GM12878 (cell line): ENCODE results near the gene HSD11B1. TPM values are rescaled to one million over a fixed set of nuclear protein-coding genes. Genes with fewer than 3 reads are reported as not detected.

Source experiments
- ASH2L ChIP-seq: fragments of 300-600, 200-600 bp; sonication (generic); IDR thresholded peaks from 2 replicates; pipeline ENCODE4 v1.6.1; 2017; ENCODE audit warnings: low read depth, mild to moderate bottlenecking, borderline replicate concordance
- ATF7 ChIP-seq: fragments of 450-650 bp; IDR thresholded peaks from 2 replicates; pipeline ENCODE4 v1.6.1; 2016; ENCODE audit warnings: low read depth, mild to moderate bottlenecking
- BMI1 ChIP-seq: fragments of 450-650 bp; IDR thresholded peaks from 2 replicates; pipeline ENCODE4 v1.6.1; 2016; ENCODE audit warnings: mild to moderate bottlenecking, moderate library complexity, borderline replicate concordance
- BRCA1 ChIP-seq: IDR thresholded peaks from 2 replicates; pipeline ENCODE4 v1.6.1; 2011; ENCODE audit warnings: low read depth, low read length, improper control_type of control experiment
- CTCF ChIP-seq, 3 experiments: IDR thresholded peaks in 2 of 3; conservative IDR thresholded peaks in 1 of 3; 2 replicates each; pipeline ENCODE4 v1.5.1; 2011; ENCODE audit warnings: low read depth in 3 of 3, low read length in 3 of 3, mild to moderate bottlenecking in 3 of 3, control low read depth in 2 of 3, moderate library complexity in 2 of 3, inconsistent platforms in 1 of 3, mixed read lengths in 1 of 3; ENCODE audit not compliant: control insufficient read depth in 2 of 3, insufficient read depth in 1 of 3; ENCODE audit errors: extremely low read depth in 1 of 3
- ESRRA ChIP-seq: IDR thresholded peaks from 2 replicates; pipeline ENCODE4 v1.6.1; 2012; ENCODE audit warnings: mild to moderate bottlenecking, low read length, improper control_type of control experiment
- FOXM1 ChIP-seq: IDR thresholded peaks from 2 replicates; pipeline ENCODE4 v1.6.1; 2012; ENCODE audit warnings: low read depth, mild to moderate bottlenecking, inconsistent platforms, low read length, moderate library complexity
- IKZF2 ChIP-seq, 2 experiments: fragments of 450-650 bp; IDR thresholded peaks; 2 replicates each; pipeline ENCODE4 v1.6.1; 2017; ENCODE audit warnings: mild to moderate bottlenecking in 2 of 2, moderate library complexity in 2 of 2
- IRF3 ChIP-seq: fragments of 450-650 bp; IDR thresholded peaks from 2 replicates; pipeline ENCODE4 v1.6.1; 2014; ENCODE audit warnings: mild to moderate bottlenecking
- KDM1A ChIP-seq: fragments of 200-600 bp; sonication (generic); IDR thresholded peaks from 2 replicates; pipeline ENCODE4 v1.6.1; 2016; ENCODE audit warnings: borderline replicate concordance
- MTA3 ChIP-seq: IDR thresholded peaks from 2 replicates; pipeline ENCODE4 v1.6.1; 2012; ENCODE audit warnings: low read length, inconsistent platforms, borderline replicate concordance
- MYB ChIP-seq: fragments of 150-350 bp; IDR thresholded peaks from 2 replicates; pipeline ENCODE4 v1.6.1; 2014; ENCODE audit warnings: mild to moderate bottlenecking, low read depth, low read length, borderline replicate concordance
- NBN ChIP-seq: fragments of 450-650 bp; IDR thresholded peaks from 2 replicates; pipeline ENCODE4 v1.6.1; 2016
- PAX5 ChIP-seq: IDR thresholded peaks from 2 replicates; pipeline ENCODE4 v1.6.1; 2011; ENCODE audit warnings: low read depth, low read length, borderline replicate concordance
- POU2F2 ChIP-seq: IDR thresholded peaks from 3 replicates; pipeline ENCODE4 v1.6.1; 2011; ENCODE audit warnings: low read depth, mild to moderate bottlenecking, low read length, borderline replicate concordance
- RAD21 ChIP-seq: IDR thresholded peaks from 2 replicates; pipeline ENCODE4 v1.6.1; 2011; ENCODE audit warnings: mild to moderate bottlenecking, low read depth, low read length, moderate library complexity; ENCODE audit not compliant: insufficient read depth
- RFX5 ChIP-seq: IDR thresholded peaks from 2 replicates; pipeline ENCODE4 v1.6.1; 2011; ENCODE audit warnings: low read depth, low read length, improper control_type of control experiment
- SMARCA5 ChIP-seq: fragments of 450-650 bp; IDR thresholded peaks from 2 replicates; pipeline ENCODE4 v1.6.1; 2017; ENCODE audit warnings: mild to moderate bottlenecking
- SREBF1 ChIP-seq: IDR thresholded peaks from 2 replicates; pipeline ENCODE4 v1.6.1; 2012; ENCODE audit warnings: mild to moderate bottlenecking, low read length
- SUZ12 ChIP-seq: fragments of 200-600 bp; sonication (generic); IDR thresholded peaks from one replicate; pipeline ENCODE4 v1.6.1; 2018; ENCODE audit warnings: antibody characterized with exemption, mild to moderate bottlenecking; ENCODE audit not compliant: unreplicated experiment
- polyA plus RNA-seq, 11 experiments: library from polyadenylated mRNA; depleted of rRNA in 4 of 11; unstranded in 6 of 11; stranded (reverse) in 5 of 11; fragments of >200 nt; fragmentation: Nextera tagmentation in 4 of 11; fragmentation: Illumina TruSeq in 1 of 11; extraction: Ambion mirVana in 4 of 11; extraction: Trizol in 1 of 11; gene quantifications; 1 replicate in 1 of 11; 2 replicates in 10 of 11; pipeline versions ENCODE4 v1.2.1 to v1.2.3, GENCODE V29; 2011 to 2016; ENCODE audit warnings: inconsistent platforms in 2 of 11, missing spikeins in 2 of 11, low read depth in 1 of 11
- total RNA-seq, 4 experiments: library from RNA; depleted of rRNA in 3 of 4; stranded (reverse); fragments of >200 nt in 3 of 4; fragmentation: Illumina TruSeq in 1 of 4; extraction: Trizol in 1 of 4; gene quantifications; 2 replicates each; pipeline versions ENCODE4 v1.2.1 to v1.2.3, GENCODE V29; 2013 to 2021
- TF ChIP-seq, protein P1 (sequence below): fragments of 450-650 bp; IDR thresholded peaks from 2 replicates; pipeline ENCODE4 v1.6.1; 2017; ENCODE audit warnings: mild to moderate bottlenecking, moderate library complexity
- TF ChIP-seq, protein P2 (sequence below): IDR thresholded peaks from 2 replicates; pipeline ENCODE4 v1.6.1; 2012; ENCODE audit warnings: low read depth, low read length, improper control_type of control experiment
- TF ChIP-seq, protein P3 (sequence below): IDR thresholded peaks from 2 replicates; pipeline ENCODE4 v1.6.1; 2011; ENCODE audit warnings: borderline replicate concordance, low read depth, mild to moderate bottlenecking, moderate library complexity, low read length; ENCODE audit not compliant: insufficient read depth, poor library complexity, severe bottlenecking

HSD11B1 gene
- total and polyA plus RNA-seq, 10 of the 15 experiments (the other 5 are each of a cell fraction or from before 2014, with no cell fraction given), result 0.04 to 0.27 (median 0.15) TPM; not detected in 7

GRCh38 chr1:209768354-209768774 is 63.7 kb downstream of the HSD11B1 start (continued):
- TF ChIP-seq, protein P1, sequence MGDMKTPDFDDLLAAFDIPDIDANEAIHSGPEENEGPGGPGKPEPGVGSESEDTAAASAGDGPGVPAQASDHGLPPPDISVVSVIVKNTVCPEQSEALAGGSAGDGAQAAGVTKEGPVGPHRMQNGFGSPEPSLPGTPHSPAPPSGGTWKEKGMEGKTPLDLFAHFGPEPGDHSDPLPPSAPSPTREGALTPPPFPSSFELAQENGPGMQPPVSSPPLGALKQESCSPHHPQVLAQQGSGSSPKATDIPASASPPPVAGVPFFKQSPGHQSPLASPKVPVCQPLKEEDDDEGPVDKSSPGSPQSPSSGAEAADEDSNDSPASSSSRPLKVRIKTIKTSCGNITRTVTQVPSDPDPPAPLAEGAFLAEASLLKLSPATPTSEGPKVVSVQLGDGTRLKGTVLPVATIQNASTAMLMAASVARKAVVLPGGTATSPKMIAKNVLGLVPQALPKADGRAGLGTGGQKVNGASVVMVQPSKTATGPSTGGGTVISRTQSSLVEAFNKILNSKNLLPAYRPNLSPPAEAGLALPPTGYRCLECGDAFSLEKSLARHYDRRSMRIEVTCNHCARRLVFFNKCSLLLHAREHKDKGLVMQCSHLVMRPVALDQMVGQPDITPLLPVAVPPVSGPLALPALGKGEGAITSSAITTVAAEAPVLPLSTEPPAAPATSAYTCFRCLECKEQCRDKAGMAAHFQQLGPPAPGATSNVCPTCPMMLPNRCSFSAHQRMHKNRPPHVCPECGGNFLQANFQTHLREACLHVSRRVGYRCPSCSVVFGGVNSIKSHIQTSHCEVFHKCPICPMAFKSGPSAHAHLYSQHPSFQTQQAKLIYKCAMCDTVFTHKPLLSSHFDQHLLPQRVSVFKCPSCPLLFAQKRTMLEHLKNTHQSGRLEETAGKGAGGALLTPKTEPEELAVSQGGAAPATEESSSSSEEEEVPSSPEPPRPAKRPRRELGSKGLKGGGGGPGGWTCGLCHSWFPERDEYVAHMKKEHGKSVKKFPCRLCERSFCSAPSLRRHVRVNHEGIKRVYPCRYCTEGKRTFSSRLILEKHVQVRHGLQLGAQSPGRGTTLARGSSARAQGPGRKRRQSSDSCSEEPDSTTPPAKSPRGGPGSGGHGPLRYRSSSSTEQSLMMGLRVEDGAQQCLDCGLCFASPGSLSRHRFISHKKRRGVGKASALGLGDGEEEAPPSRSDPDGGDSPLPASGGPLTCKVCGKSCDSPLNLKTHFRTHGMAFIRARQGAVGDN, result 0 out of 2 replicates have a peak, but pooled peaks have one; percentile 65
- TF ChIP-seq RAD21, result no peak
- TF ChIP-seq, protein P2, sequence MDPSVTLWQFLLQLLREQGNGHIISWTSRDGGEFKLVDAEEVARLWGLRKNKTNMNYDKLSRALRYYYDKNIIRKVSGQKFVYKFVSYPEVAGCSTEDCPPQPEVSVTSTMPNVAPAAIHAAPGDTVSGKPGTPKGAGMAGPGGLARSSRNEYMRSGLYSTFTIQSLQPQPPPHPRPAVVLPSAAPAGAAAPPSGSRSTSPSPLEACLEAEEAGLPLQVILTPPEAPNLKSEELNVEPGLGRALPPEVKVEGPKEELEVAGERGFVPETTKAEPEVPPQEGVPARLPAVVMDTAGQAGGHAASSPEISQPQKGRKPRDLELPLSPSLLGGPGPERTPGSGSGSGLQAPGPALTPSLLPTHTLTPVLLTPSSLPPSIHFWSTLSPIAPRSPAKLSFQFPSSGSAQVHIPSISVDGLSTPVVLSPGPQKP, result no peak
- no peak for TF ChIP-seq ESRRA
- no peak for TF ChIP-seq IRF3
- TF ChIP-seq IKZF2 (IDR thresholded peaks at IDR 0.05), result peak; percentile 57 to 79; a peak in 3 of 4 replicates
- 0 out of 2 replicates have a peak, but pooled peaks have one; percentile 40 for TF ChIP-seq NBN
- no peak for TF ChIP-seq FOXM1
- TF ChIP-seq, protein P3, sequence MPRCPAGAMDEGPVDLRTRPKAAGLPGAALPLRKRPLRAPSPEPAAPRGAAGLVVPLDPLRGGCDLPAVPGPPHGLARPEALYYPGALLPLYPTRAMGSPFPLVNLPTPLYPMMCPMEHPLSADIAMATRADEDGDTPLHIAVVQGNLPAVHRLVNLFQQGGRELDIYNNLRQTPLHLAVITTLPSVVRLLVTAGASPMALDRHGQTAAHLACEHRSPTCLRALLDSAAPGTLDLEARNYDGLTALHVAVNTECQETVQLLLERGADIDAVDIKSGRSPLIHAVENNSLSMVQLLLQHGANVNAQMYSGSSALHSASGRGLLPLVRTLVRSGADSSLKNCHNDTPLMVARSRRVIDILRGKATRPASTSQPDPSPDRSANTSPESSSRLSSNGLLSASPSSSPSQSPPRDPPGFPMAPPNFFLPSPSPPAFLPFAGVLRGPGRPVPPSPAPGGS, result peak; percentile 42
- no peak for TF ChIP-seq ASH2L
- TF ChIP-seq SREBF1, result no peak
- no peak for TF ChIP-seq CTCF (IDR thresholded peaks at IDR 0.05 in 2 of 3, conservative IDR thresholded peaks at IDR 0.05 in 1 of 3; ENCODE audit: control insufficient read depth in 2 of 3, extremely low read depth in 1 of 3, insufficient read depth in 1 of 3, low read depth in 3 of 3, low read length in 3 of 3)
- TF ChIP-seq BMI1, result no peak
- TF ChIP-seq KDM1A, result no peak
- TF ChIP-seq RFX5, result 0 out of 2 replicates have a peak, but pooled peaks have one; percentile 36
- TF ChIP-seq SMARCA5, result no peak
- peak; percentile 59; the same call in 2 of the 3 replicates for TF ChIP-seq POU2F2
- no peak for TF ChIP-seq BRCA1
- no peak for TF ChIP-seq MTA3
- TF ChIP-seq ATF7, result no peak
- peak; percentile 29; the same call in 1 of the 2 replicates for TF ChIP-seq PAX5
- TF ChIP-seq SUZ12, result no peak
- TF ChIP-seq MYB, result no peak
